IPS-15b (cell line): ENCODE results near the gene ERCC1.

Source experiments
- H3K27me3 ChIP-seq: one replicate; pipeline ENCODE4 v1.6.1; 2013; ENCODE audit warnings: low read length; ENCODE audit not compliant: control insufficient read depth, insufficient read depth
- H3K36me3 ChIP-seq: one replicate; pipeline ENCODE4 v1.6.1; 2013; ENCODE audit warnings: low read length; ENCODE audit not compliant: control insufficient read depth, insufficient read depth
- H3K4me1 ChIP-seq: one replicate; pipeline ENCODE4 v1.6.1; 2013; ENCODE audit warnings: mild to moderate bottlenecking, low read length; ENCODE audit not compliant: control insufficient read depth, insufficient read depth
- H3K4me3 ChIP-seq: one replicate; pipeline ENCODE4 v1.5.1; 2013; ENCODE audit warnings: low read depth, low read length
- H3K9ac ChIP-seq: one replicate; pipeline ENCODE4 v1.6.1; 2013; ENCODE audit warnings: low read depth, mild to moderate bottlenecking, low read length
- H3K9me3 ChIP-seq: one replicate; pipeline ENCODE4 v1.6.1; 2013; ENCODE audit warnings: mild to moderate bottlenecking, low read length; ENCODE audit not compliant: control insufficient read depth, insufficient read depth

The ERCC1 gene

DNA sequence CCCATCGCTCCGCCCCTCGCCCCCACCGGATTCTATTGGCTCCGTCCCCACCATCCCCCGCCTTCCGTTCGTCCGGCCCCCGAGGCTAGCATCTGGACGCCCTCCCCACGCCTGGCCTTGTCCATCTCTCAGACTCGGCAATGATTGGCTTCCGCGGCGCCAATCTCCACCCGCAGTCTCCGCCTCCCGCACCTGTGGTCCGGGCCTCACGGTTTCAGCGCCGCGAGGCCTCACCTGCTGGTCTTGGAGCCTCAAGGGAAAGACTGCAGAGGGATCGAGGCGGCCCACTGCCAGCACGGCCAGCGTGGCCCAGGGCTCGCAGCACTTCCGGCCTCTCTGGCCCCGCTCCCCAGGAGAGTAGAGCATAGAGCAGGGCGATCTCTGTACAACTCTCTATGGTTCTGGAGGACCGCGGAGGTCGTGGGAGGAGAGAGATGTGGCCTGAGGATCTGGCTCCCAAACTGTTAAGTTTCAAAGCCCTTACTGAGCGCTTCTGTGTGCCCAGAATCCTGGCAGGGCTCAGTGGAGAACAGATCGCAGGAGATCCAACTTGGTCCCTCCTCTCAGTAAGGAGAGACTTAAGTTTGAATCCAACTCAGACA, at the start of gene ERCC1:
ERCC1 (minus strand) TSS at position 329 of the 602 bp plus-strand sequence. CDS start 543 bp downstream, outside the sequence.
- no peaks in the 10 kb centered on the region for H3K27me3 ChIP-seq
- peak within 1 kb of the TSS; percentile 93 for H3K4me3 ChIP-seq
- peaks cover 13% of the 10 kb centered on the region for H3K36me3 ChIP-seq
- peaks cover 2% of the 10 kb centered on the region for H3K4me1 ChIP-seq
- no peaks in the 10 kb centered on the region for H3K9me3 ChIP-seq
- peak within 1 kb of the TSS; percentile 93 for H3K9ac ChIP-seq

DNA sequence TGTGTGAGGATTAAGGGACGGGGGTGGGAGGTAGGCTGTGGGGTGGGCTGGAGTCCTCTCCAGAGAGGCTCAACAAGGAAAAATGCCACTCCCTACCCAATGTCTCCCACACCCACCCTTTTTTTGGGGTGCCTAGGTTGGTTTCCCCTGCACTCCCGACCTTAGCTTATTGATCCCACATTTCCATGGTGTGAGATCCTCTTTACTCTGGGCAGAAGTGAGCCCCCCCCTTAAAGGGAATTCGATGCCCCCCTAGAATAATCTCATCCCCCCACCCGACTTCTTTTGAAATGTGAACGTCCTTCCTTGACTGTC, 49.6 kb upstream of the ERCC1 start:
- peaks cover 29% of the 10 kb centered on the region for H3K27me3 ChIP-seq
- H3K9ac ChIP-seq = no peak overlapping the region
- H3K4me3 ChIP-seq = peak overlapping the region; percentile 69
- H3K36me3 ChIP-seq = no peaks in the 10 kb centered on the region
- H3K4me1 ChIP-seq = peaks cover 3% of the 10 kb centered on the region
- H3K9me3 ChIP-seq = no peaks in the 10 kb centered on the region

DNA sequence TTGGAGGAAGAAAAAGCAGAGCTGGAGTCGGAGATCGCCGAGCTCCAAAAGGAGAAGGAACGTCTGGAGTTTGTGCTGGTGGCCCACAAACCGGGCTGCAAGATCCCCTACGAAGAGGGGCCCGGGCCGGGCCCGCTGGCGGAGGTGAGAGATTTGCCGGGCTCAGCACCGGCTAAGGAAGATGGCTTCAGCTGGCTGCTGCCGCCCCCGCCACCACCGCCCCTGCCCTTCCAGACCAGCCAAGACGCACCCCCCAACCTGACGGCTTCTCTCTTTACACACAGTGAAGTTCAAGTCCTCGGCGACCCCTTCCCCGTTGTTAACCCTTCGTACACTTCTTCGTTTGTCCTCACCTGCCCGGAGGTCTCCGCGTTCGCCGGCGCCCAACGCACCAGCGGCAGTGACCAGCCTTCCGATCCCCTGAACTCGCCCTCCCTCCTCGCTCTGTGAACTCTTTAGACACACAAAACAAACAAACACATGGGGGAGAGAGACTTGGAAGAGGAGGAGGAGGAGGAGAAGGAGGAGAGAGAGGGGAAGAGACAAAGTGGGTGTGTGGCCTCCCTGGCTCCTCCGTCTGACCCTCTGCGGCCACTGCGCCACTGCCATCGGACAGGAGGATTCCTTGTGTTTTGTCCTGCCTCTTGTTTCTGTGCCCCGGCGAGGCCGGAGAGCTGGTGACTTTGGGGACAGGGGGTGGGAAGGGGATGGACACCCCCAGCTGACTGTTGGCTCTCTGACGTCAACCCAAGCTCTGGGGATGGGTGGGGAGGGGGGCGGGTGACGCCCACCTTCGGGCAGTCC, 49.0 kb upstream of the ERCC1 start:
- Histone ChIP-seq H3K36me3 (no peaks in the 10 kb centered on the region), H3K4me1 (peaks cover 3% of the 10 kb centered on the region), H3K9ac (peak overlapping the region; percentile 47), H3K4me3 (peak overlapping the region; percentile 69), H3K9me3 (no peaks in the 10 kb centered on the region), H3K27me3 (peaks cover 29% of the 10 kb centered on the region)

DNA sequence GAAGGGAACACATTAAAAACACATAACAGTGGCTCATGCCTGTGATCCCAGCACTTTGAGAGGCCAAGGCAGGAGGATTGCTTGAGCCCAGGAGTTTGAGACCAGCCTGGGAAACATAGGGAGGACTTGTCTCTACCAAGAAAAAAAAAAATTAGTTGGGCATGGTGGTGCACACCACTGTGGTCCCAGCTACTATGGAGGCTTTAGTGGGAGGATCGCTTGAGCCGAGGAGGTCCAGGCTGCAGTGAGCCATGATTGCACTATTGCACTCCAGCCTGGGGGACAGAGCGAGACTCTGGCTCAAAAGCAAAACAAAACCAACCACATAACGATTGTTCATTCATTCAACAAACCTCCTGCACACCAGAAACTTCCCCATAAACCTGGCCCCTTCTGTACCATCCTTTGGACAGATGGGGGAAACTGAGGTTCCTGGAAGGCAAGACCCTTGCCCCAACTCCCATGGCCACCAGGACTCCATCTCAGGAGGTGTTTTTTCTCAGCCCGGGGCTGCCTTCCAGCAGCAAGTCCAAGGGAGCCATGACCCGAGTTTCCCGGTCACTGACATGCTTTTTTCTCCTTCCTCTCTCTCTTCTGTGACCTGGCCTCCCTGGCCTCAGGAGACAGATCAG, 48.3 kb upstream of the ERCC1 start:
- peak overlapping the region; percentile 69 for H3K4me3 ChIP-seq
- H3K4me1 ChIP-seq = peaks cover 3% of the 10 kb centered on the region
- H3K36me3 ChIP-seq = no peaks in the 10 kb centered on the region
- H3K27me3 ChIP-seq = peaks cover 29% of the 10 kb centered on the region
- H3K9ac ChIP-seq = peak overlapping the region; percentile 47
- H3K9me3 ChIP-seq = no peaks in the 10 kb centered on the region

DNA sequence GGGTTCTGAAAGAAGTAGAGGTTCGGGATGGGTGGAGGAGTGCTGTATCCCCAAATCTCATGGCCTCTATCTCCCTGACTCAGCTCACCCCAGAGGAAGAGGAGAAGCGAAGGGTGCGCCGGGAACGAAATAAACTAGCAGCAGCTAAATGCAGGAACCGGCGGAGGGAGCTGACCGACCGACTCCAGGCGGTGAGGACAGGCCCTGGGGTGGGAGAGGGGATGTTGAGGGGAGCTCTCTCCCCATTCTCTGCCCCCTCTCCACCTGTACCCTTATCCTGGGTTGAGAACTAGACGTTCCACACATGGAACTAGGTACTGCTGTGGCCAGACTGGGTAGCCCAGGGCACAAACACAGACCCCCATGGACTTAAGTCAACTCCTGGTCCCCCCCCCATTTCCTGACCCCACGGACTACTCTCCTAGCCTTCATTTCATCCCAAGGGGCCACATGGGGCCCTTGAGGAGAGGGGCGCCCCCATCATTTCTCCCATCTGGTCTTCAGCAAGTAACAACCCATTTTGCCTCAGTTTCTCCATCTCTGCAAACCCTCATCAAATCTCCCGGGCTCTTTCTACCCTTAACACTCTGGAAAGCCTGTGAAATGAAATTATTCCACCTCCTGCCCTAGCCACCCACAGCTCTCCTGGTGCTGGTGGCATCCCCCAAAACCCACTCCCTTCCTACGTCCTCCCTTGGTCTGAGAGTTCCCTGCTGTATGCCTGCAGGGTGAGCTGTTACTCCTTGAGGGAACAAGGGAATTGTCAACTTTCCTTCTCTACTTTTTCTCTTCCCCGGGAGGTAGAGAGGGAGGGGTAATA, 47.6 kb upstream of the ERCC1 start:
- no peak overlapping the region for H3K9ac ChIP-seq
- H3K4me1 ChIP-seq = peaks cover 3% of the 10 kb centered on the region
- no peak overlapping the region for H3K4me3 ChIP-seq
- H3K36me3 ChIP-seq = no peaks in the 10 kb centered on the region
- no peaks in the 10 kb centered on the region for H3K9me3 ChIP-seq
- peaks cover 31% of the 10 kb centered on the region for H3K27me3 ChIP-seq

DNA sequence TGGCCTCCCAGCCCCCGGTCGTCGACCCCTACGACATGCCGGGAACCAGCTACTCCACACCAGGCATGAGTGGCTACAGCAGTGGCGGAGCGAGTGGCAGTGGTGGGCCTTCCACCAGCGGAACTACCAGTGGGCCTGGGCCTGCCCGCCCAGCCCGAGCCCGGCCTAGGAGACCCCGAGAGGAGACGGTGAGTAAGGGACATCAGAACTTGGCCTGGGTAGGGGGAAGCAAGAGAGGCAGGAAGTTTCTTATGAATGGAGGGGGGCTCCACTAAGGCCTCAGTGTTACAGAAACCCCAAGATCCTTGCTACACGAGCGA, 47.0 kb upstream of the ERCC1 start:
- Histone ChIP-seq H3K9ac (no peak overlapping the region), H3K4me3 (no peak overlapping the region), H3K9me3 (no peaks in the 10 kb centered on the region), H3K27me3 (peaks cover 33% of the 10 kb centered on the region), H3K4me1 (peaks cover 3% of the 10 kb centered on the region), H3K36me3 (no peaks in the 10 kb centered on the region)

DNA sequence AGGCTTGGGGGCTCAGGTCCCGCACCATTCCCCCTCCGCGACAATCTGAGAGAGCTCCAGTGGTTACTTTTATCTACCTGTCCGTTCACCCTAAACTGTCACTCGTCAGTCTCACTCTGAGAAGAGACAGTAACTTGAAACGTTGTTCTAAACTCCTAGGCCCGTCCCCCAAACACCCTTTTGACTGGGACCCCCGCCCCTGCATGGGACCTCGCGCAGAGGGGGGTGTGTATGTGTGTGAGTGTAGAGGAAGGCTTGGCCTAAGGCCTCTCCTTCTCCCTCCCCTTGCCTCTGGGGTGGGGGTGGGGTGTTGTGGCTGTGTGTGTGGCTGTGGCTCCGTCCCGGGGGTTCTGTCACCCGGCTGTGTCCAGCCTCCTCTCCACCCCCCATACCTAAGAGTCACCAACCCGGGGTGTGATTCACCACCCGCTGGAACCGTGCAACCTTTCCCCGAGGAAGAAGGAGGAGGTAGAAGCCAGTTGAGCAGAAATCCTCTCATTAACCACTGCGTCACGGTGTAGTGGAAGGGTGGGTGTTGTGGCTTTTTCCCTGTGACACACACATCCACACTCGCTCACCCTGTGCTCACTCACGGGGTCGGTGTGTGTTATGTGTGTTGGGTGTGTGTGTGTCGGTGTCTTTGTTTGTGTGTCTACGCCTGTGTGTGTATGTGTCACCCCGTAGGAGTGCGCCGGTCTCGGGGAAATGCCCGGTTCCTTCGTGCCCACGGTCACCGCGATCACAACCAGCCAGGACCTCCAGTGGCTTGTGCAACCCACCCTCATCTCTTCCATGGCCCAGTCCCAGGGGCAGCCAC, 46.4 kb upstream of the ERCC1 start:
- H3K4me1 ChIP-seq = peaks cover 3% of the 10 kb centered on the region
- H3K36me3 ChIP-seq = no peaks in the 10 kb centered on the region
- H3K9me3 ChIP-seq = no peaks in the 10 kb centered on the region
- peak overlapping the region; percentile 96 for H3K4me3 ChIP-seq
- H3K27me3 ChIP-seq = peaks cover 33% of the 10 kb centered on the region
- H3K9ac ChIP-seq = no peak overlapping the region

DNA sequence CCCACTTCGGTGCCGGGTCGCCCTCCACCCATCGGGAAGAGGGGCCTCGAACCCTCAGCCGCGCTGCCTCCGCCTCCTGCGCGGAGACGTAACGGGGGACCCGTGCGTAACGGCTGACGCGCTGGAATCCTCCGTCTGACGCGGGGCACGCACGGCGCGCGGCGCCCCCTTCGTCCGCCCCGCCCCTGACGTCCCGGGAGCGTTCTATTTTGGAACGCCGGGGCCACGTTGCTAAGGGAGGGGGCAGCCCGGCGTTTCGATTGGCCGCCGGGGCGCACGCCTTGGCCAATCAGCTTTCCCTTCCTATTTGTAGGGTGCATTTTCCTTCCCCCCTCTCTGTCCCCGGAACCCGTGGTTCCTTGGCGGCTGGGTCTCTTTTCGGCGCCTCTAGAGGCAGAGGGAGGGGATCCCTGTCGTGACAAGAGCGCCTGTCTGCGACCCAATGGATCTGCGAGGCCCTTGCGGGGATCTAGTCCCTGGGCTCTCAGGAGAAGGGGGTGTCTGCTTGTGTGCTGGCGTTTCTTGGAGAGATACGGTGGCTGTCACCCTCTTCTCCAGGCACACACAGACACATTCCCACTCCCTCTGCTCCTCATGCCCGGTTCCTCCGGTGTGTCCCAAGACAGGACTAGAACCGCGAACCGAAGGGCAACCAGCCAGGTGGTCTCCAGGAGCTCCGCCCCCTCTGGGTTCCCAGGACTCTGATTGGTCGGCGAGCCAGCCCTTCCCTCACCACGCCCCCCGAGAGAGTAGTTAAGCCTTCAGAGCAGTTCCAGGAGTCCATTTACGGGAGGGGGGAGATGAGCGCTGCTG, 45.6 kb upstream of the ERCC1 start:
- no peaks in the 10 kb centered on the region for H3K9me3 ChIP-seq
- H3K4me3 ChIP-seq = peak overlapping the region; percentile 96
- peaks cover 3% of the 10 kb centered on the region for H3K4me1 ChIP-seq
- H3K27me3 ChIP-seq = peaks cover 33% of the 10 kb centered on the region
- H3K9ac ChIP-seq = peak overlapping the region; percentile 66
- H3K36me3 ChIP-seq = no peaks in the 10 kb centered on the region

DNA sequence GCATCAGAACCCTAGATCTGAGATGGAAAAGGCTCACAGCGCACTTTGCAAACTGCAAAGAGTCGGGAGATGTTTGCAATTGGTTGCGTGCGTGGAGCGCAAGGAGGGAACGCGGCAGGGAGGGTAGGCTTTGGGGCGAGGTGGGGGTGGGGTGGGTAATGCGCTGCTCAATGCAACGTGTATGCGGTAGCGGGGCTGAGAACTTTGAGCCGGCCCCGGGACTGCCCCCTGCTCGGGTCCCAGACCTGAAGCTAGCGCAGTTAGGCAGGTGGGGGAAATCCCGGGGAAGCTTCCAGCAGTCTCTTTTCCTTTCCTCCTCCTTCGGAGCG, 45.0 kb upstream of the ERCC1 start:
- Histone ChIP-seq H3K4me3 (peak overlapping the region; percentile 96), H3K27me3 (peaks cover 33% of the 10 kb centered on the region), H3K9me3 (no peaks in the 10 kb centered on the region), H3K9ac (peak overlapping the region; percentile 66), H3K36me3 (no peaks in the 10 kb centered on the region), H3K4me1 (peaks cover 3% of the 10 kb centered on the region)

DNA sequence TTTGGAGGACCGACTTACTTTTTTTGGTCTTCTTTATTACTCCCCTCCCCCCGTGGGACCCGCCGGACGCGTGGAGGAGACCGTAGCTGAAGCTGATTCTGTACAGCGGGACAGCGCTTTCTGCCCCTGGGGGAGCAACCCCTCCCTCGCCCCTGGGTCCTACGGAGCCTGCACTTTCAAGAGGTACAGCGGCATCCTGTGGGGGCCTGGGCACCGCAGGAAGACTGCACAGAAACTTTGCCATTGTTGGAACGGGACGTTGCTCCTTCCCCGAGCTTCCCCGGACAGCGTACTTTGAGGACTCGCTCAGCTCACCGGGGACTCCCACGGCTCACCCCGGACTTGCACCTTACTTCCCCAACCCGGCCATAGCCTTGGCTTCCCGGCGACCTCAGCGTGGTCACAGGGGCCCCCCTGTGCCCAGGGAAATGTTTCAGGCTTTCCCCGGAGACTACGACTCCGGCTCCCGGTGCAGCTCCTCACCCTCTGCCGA, 44.5 kb upstream of the ERCC1 start:
- H3K9me3 ChIP-seq = no peaks in the 10 kb centered on the region
- H3K4me1 ChIP-seq = peaks cover 3% of the 10 kb centered on the region
- peaks cover 33% of the 10 kb centered on the region for H3K27me3 ChIP-seq
- H3K4me3 ChIP-seq = peak overlapping the region; percentile 96
- H3K9ac ChIP-seq = no peak overlapping the region
- H3K36me3 ChIP-seq = no peaks in the 10 kb centered on the region
